OCI-LY1 (cell line): ENCODE results near the gene GABRG3.

Experiments used
- H2AFZ ChIP-seq: fragments of 200-600 bp; sonication (generic), shearing (Covaris generic); 2 replicates; pipeline ENCODE4 v1.6.0; 2014; ENCODE audit warnings: antibody characterized with exemption, mild to moderate bottlenecking, low read length
- H3F3A ChIP-seq: fragments of 200-600 bp; sonication (generic), shearing (Covaris generic); 2 replicates; pipeline ENCODE4 v1.6.0; 2014; ENCODE audit warnings: mild to moderate bottlenecking, antibody characterized with exemption, low read length, moderate library complexity; ENCODE audit not compliant: insufficient read depth
- H3K27ac ChIP-seq: fragments of 200-600 bp; sonication (generic); 2 replicates; pipeline ENCODE4 v1.5.1; 2014; ENCODE audit warnings: low read length, mixed run types, mild to moderate bottlenecking, low read depth; ENCODE audit not compliant: poor library complexity, severe bottlenecking
- H3K27me3 ChIP-seq: fragments of 200-600 bp; sonication (generic); 2 replicates; pipeline ENCODE4 v1.6.0; 2014; ENCODE audit warnings: antibody characterized with exemption, mild to moderate bottlenecking, low read length, moderate library complexity; ENCODE audit not compliant: insufficient read depth
- H3K36me3 ChIP-seq: fragments of 200-600 bp; sonication (generic); 2 replicates; pipeline ENCODE4 v1.6.1; 2014; ENCODE audit warnings: mild to moderate bottlenecking, antibody characterized with exemption, low read length, moderate library complexity, mixed read lengths; ENCODE audit not compliant: insufficient read depth
- H3K4me1 ChIP-seq: fragments of 200-600 bp; sonication (generic); 2 replicates; pipeline ENCODE4 v1.5.1; 2014; ENCODE audit warnings: mild to moderate bottlenecking, low read length, moderate library complexity; ENCODE audit not compliant: insufficient read depth, severe bottlenecking
- H3K4me2 ChIP-seq: fragments of 200-600 bp; sonication (generic), shearing (Covaris generic); 2 replicates; pipeline ENCODE4 v1.6.1; 2014; ENCODE audit warnings: low read length
- H3K4me3 ChIP-seq: fragments of 200-600 bp; sonication (generic); 2 replicates; pipeline ENCODE4 v1.5.1; 2014; ENCODE audit warnings: low read length, low read depth, mild to moderate bottlenecking, mixed read lengths; ENCODE audit not compliant: poor library complexity, severe bottlenecking
- H3K79me2 ChIP-seq: fragments of 200-600 bp; shearing (Covaris generic); 2 replicates; pipeline ENCODE4 v1.6.1; 2016; ENCODE audit warnings: mixed run types, low read length, mixed read lengths; ENCODE audit not compliant: insufficient read depth
- H3K9ac ChIP-seq: fragments of 200-600 bp; sonication (generic), shearing (Covaris generic); 2 replicates; pipeline ENCODE4 v1.6.1; 2014; ENCODE audit warnings: mild to moderate bottlenecking, low read length, mixed read lengths
- H3K9me2 ChIP-seq: fragments of 200-600 bp; sonication (generic), shearing (Covaris generic); 2 replicates; pipeline ENCODE4 v1.6.1; 2014; ENCODE audit warnings: low read depth, mild to moderate bottlenecking, low read length, mixed read lengths
- H3K9me3 ChIP-seq: fragments of 200-600 bp; shearing (Covaris generic); 2 replicates; pipeline ENCODE4 v1.6.1; 2014; ENCODE audit warnings: low read length, mixed read lengths
- H4K20me1 ChIP-seq: fragments of 200-600 bp; sonication (generic), shearing (Covaris generic); 2 replicates; pipeline ENCODE4 v1.6.0; 2016; ENCODE audit warnings: mild to moderate bottlenecking, low read length; ENCODE audit not compliant: insufficient read depth
- EZH2 ChIP-seq: fragments of 200-600 bp; sonication (generic), shearing (Covaris generic); IDR thresholded peaks from 2 replicates; pipeline ENCODE4 v1.8.0; 2017; ENCODE audit warnings: borderline replicate concordance, mixed run types, mild to moderate bottlenecking, antibody characterized with exemption, low read length, moderate library complexity, mixed read lengths
- TF ChIP-seq, protein P1 (sequence below): fragments of 200-600 bp; sonication (generic), shearing (Covaris generic); IDR thresholded peaks from 2 replicates; pipeline ENCODE4 v1.5.1; 2017; ENCODE audit warnings: mild to moderate bottlenecking, antibody characterized with exemption, low read length, moderate library complexity, mixed read lengths

The GABRG3 gene

DNA sequence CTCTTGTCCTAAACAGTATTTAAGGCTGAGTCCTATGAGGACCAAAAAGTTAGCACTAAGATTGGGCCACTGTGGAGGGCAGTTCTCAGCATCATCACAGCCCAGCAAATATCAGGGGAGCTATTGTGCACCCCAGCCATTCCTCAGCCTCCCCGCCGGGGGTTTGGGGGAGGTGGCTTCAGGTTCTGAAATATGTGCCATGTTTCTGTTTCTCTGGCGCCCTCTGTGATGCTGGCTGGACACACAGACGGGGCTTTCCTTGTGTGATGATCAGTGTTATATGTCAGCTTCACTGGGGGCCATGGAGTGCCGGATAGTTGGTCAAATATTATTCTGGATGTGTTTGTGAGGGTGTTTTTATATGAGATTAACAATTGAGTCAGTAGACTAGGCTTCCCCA is 106.8 kb downstream of the GABRG3 start:
- H3K36me3 ChIP-seq: no peaks in the 10 kb centered on the region
- no peak overlapping the region for H2AFZ ChIP-seq
- no peaks in the 10 kb centered on the region for H3K27me3 ChIP-seq
- no peaks in the 10 kb centered on the region for H4K20me1 ChIP-seq
- no peak overlapping the region for H3K27ac ChIP-seq
- no peaks in the 10 kb centered on the region for H3K4me1 ChIP-seq
- no peaks in the 10 kb centered on the region for H3F3A ChIP-seq
- H3K4me3 ChIP-seq: no peak overlapping the region
- no peak overlapping the region for H3K4me2 ChIP-seq
- TF ChIP-seq EZH2: no peak
- TF ChIP-seq, protein P1, sequence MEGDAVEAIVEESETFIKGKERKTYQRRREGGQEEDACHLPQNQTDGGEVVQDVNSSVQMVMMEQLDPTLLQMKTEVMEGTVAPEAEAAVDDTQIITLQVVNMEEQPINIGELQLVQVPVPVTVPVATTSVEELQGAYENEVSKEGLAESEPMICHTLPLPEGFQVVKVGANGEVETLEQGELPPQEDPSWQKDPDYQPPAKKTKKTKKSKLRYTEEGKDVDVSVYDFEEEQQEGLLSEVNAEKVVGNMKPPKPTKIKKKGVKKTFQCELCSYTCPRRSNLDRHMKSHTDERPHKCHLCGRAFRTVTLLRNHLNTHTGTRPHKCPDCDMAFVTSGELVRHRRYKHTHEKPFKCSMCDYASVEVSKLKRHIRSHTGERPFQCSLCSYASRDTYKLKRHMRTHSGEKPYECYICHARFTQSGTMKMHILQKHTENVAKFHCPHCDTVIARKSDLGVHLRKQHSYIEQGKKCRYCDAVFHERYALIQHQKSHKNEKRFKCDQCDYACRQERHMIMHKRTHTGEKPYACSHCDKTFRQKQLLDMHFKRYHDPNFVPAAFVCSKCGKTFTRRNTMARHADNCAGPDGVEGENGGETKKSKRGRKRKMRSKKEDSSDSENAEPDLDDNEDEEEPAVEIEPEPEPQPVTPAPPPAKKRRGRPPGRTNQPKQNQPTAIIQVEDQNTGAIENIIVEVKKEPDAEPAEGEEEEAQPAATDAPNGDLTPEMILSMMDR: no peak
- H3K9me2 ChIP-seq: no peaks in the 10 kb centered on the region
- H3K79me2 ChIP-seq: no peaks in the 10 kb centered on the region
- no peak overlapping the region for H3K9ac ChIP-seq
- no peaks in the 10 kb centered on the region for H3K9me3 ChIP-seq

DNA sequence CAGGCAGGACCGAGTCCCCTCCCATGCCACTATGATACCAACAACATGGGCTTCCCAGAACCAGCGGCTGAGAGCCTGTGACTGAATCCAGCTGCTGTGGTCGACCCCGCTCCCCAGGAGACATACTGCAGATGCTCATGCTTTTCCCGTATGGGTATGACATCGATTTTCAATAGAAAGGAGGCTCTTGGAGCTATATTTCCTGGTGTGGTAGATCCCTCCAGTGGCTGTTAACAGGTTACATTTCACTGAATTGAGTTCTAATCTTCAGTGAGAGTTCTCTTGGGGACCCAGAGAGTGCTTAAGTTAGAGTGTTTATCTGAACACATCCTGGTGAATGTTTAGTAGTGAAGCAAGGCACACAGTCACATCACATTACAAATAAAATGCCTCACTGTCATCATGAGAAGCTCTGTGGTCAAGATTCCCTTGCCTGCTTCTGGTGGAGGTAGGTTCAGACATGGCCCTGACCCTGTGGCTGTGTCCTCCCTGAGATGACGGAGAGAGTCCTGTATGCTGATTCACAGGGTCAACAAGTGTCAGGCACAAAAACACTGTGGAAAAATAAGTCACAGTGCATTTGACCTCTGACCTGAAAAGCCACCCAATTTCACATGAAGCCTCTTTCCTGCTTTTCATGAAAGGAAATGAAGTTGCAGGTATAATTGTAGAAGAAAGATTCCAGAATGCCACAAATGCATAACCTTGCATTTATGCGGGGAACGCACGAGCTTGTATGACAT is 110.9 kb downstream of the GABRG3 start:
- no peak overlapping the region for H3K4me2 ChIP-seq

DNA sequence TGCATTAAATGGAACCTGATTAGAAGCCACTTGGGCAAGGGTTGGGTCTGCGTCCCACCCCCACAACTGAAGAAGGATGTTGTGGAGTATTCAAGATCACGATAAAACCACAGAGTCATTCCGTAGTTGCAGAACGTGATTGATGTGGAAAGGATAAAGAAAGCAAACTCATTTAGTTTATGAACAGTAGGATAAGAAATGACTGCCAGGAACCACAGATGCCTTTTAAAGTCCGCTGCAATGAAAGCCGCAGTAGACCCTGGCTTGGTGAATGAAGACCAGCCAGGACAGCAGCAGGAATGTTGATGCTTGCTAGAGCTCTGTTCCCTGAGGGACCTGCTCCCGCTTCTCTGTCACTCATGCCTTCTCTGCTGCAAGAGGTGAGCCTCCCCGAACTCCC is 111.5 kb downstream of the GABRG3 start:
- Histone ChIP-seq H2AFZ (no peak overlapping the region), H3K9me2 (no peaks in the 10 kb centered on the region), H3K9me3 (no peaks in the 10 kb centered on the region), H4K20me1 (no peaks in the 10 kb centered on the region), H3K4me1 (no peaks in the 10 kb centered on the region), H3K27me3 (no peaks in the 10 kb centered on the region), H3F3A (no peaks in the 10 kb centered on the region), H3K4me3 (no peak overlapping the region), H3K27ac (no peak overlapping the region), H3K36me3 (no peaks in the 10 kb centered on the region), H3K4me2 (no peak overlapping the region), H3K9ac (no peak overlapping the region), H3K79me2 (no peaks in the 10 kb centered on the region)
- TF ChIP-seq, protein P1: no peak
- no peak for TF ChIP-seq EZH2

More for the DNA sequence above, 110.9 kb downstream of the GABRG3 start:
- H3F3A ChIP-seq: no peaks in the 10 kb centered on the region
- no peaks in the 10 kb centered on the region for H4K20me1 ChIP-seq
- TF ChIP-seq EZH2: no peak
- TF ChIP-seq, protein P1: no peak
- H3K4me3 ChIP-seq: no peak overlapping the region
- H3K9me2 ChIP-seq: no peaks in the 10 kb centered on the region
- no peaks in the 10 kb centered on the region for H3K4me1 ChIP-seq
- no peak overlapping the region for H3K9ac ChIP-seq
- no peaks in the 10 kb centered on the region for H3K9me3 ChIP-seq
- no peak overlapping the region for H3K27ac ChIP-seq
- H3K27me3 ChIP-seq: no peaks in the 10 kb centered on the region
- H3K79me2 ChIP-seq: no peaks in the 10 kb centered on the region
- no peak overlapping the region for H2AFZ ChIP-seq
- H3K36me3 ChIP-seq: no peaks in the 10 kb centered on the region
